Measurements from ENCODE around the gene PSPH. TPM values are rescaled to one million over a fixed set of nuclear protein-coding genes. Genes with fewer than 3 reads are reported as not detected.
"Not testable (repeated sequence)": the region's sequence is repeated elsewhere in the genome, so short reads cannot be mapped to it uniquely, and the experiment has no call there.

Gene PSPH
- 357 and 414 TPM in 2 replicates for total RNA-seq (2014; rRNA removed; shearing (Covaris generic))
- 418 and 459 TPM in 2 replicates for polyA plus RNA-seq (2015; cell fraction: cytosol; rRNA removed)
- 97.6 and 113 TPM in 2 replicates for polyA plus RNA-seq (2015; cell fraction: nucleus; rRNA removed)

GRCh38 chr7:56051339-56052191 is at the start of gene PSPH, which contains the start of gene CCT6A:
TSS of gene PSPH (minus strand) at chr7:56051444. CDS start at chr7:56021212, 30,232 bp downstream.
TSS of gene CCT6A (plus strand) at chr7:56051765. CDS start at chr7:56051849, 84 bp downstream.
- DNase-seq (ENCODE audit: low read depth, low spot score): peak; percentile 99
- in situ Hi-C loops (cut with HindIII; ENCODE audit: low pct_unique_long_range_greater_than_20kb, low sequenced_read_pairs): no loop called here

DNA sequence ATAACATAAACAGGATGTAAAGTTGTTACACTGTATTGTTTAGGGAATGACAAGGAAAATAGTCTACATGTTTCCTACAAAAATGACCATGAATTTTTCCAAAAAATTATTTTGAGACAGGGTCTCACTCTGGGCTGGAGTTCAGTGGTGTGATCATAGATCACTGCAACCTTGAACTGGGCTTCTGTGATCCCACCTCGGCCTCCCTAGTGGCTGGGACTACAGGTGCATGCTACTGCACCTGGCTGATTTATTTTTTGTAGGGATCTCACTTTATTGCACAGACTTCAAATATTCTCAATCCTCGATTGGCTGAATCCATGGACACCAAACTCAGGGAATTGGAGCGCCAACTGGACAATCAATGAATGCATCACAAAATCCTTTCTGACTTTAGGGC is 48.4 kb upstream of the PSPH start:
- DNase-seq (ENCODE audit: low read depth, low spot score): no peak
- in situ Hi-C loops (cut with HindIII; ENCODE audit: low pct_unique_long_range_greater_than_20kb, low sequenced_read_pairs): no loop called here

GRCh38 chr7:56098187-56099008 is 47.2 kb upstream of the PSPH start:
- DNase-seq (ENCODE audit: low read depth, low spot score); in situ Hi-C loops (cut with HindIII; ENCODE audit: low pct_unique_long_range_greater_than_20kb, low sequenced_read_pairs): not testable (repeated sequence)

DNA sequence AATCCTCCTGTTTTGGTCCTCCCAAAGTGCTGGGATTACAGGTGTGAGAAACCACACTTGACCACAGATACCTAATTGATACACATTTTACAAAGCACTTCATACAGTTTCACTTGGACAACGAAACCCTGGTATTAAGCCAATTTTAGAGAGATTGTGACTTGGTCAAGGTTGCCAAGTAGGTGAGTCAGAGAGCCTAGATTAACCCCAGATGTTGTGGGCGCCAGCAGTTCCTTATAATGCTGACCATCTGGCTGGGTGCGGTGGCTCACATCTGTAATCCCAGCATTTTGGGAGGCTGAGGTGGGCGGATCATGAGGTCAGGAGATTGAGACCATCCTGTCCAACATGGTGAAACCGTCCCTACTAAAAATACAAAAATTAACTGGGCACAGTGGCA is 46.5 kb upstream of the PSPH start:
- DNase-seq (ENCODE audit: low read depth, low spot score): no peak
- in situ Hi-C loops (cut with HindIII; ENCODE audit: low pct_unique_long_range_greater_than_20kb, low sequenced_read_pairs): no loop called here

DNA sequence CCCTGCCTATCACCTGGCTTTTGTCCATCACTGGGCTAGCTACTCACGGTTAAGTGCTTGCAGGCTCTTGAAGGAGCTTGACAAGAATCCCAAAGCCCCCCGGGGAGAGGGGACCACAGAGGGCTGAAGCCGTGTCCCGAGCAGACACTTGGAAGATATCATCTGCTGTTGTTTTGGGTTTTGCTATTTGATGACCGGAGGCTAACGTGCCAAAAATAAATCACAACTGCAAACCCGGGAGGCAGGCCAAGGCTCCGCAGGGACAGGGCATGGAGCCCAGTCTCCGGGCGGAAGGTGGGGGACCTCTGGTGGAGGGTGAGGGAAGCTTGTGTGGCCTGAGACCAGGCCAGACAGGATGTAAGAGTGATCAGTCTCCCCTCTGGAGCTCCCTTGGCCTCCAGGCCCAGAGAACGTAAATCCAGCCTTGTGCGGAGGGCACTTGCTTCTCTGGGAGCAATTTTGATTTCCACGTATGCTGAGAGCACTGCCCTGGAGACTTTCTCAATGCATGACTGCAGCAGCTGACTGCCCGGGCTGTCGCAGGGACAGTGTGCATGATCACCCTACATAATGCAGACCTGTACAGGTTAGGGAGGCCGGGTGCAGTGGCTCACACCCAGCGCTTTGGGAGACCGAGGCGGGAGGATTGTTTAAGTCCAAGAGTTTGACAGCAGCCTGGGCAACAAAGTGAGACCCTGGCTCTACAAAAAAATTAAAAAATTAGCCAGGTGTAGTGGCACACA is 41.7 kb upstream of the PSPH start, which contains the start of gene PHKG1:
Gene PHKG1, minus strand, starts transcription at position 164 of the 743 bp plus-strand sequence. CDS start 4,011 bp downstream, outside the sequence.
- peak; percentile 79 for DNase-seq (ENCODE audit: low read depth, low spot score)

GRCh38 chr7:56092388-56092787 is 41.1 kb upstream of the PSPH start:
- in situ Hi-C loops (cut with HindIII; ENCODE audit: low pct_unique_long_range_greater_than_20kb, low sequenced_read_pairs); DNase-seq (ENCODE audit: low read depth, low spot score): not testable (repeated sequence)

More for the DNA sequence above, 41.7 kb upstream of the PSPH start, which contains the start of gene PHKG1:
- in situ Hi-C loops (cut with HindIII; ENCODE audit: low pct_unique_long_range_greater_than_20kb, low sequenced_read_pairs): no loop called here

- in situ Hi-C loops (cut with HindIII; ENCODE audit: low pct_unique_long_range_greater_than_20kb, low sequenced_read_pairs): no loop called here
- DNase-seq (ENCODE audit: low read depth, low spot score): no peak
Observed at GRCh38 chr7:56091591-56091990, 40.3 kb upstream of the PSPH start.

DNA sequence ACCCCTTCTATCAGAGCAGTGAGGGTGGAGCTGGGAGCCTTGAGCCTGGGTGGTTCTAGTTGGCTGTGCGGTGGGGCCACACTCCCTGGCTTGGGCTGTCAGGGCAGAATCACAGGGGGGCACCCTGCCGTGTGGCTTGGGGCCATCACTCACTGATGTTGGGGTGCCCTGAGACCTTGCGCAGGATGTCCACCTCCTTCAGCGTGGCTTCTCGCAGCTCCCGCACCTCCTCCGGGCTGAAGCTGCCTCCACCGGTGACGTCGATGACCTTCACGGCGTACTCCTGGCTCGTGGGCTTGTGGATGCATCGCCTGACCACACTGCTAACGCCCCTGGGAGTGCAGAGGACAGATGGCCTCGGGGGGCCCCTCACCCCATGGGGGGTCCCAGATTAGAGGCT is 36.2 kb upstream of the PSPH start:
- DNase-seq (ENCODE audit: low read depth, low spot score): no peak
- in situ Hi-C loops (cut with HindIII; ENCODE audit: low pct_unique_long_range_greater_than_20kb, low sequenced_read_pairs): no loop called here

- in situ Hi-C loops (cut with HindIII; ENCODE audit: low pct_unique_long_range_greater_than_20kb, low sequenced_read_pairs): no loop called here
- DNase-seq (ENCODE audit: low read depth, low spot score): no peak
Observed at GRCh38 chr7:56086761-56087160, 35.5 kb upstream of the PSPH start.

GRCh38 chr7:56083150-56083785 is 32.0 kb upstream of the PSPH start:
- in situ Hi-C loops (cut with HindIII; ENCODE audit: low pct_unique_long_range_greater_than_20kb, low sequenced_read_pairs): no loop called here
- DNase-seq (ENCODE audit: low read depth, low spot score): no peak

DNA sequence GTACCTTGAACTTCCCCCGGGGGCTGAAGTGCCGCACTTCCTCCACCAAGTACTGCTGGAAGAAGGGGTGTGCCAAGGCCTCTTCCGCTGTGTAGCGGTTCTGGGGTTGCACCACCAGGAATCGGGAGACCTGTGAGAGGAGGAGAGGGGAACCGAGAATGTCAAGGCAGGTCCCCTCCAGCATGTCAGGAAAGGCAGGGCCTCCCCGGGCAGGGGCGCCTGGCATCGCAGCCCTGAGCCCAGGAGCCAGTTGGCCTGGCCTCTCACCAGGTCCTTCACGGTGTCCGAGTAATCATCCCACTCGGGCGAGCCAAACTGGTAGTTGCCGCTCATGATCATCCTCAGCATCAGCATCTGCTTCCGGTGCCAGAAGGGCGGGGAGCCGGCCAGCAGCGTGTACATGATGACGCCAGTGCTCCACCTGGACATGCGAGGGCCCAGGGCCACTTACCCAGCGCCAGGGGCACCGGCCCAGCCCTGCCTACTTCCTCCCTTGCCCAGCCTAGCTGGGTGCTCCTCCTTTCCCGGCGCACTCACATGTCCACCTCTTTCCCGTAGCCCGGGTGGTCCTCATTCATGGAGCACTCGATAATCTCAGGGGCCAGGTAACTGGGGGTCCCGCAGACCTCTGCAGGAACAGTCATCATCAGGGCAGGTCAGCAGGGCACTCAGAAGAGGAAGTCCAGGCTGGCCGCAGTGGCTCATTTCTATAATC is 30.5 kb upstream of the PSPH start:
- in situ Hi-C loops (cut with HindIII; ENCODE audit: low pct_unique_long_range_greater_than_20kb, low sequenced_read_pairs): no loop called here
- DNase-seq (ENCODE audit: low read depth, low spot score): no peak

- in situ Hi-C loops (cut with HindIII; ENCODE audit: low pct_unique_long_range_greater_than_20kb, low sequenced_read_pairs); DNase-seq (ENCODE audit: low read depth, low spot score): not testable (repeated sequence)
Observed at GRCh38 chr7:56080726-56081435, 29.6 kb upstream of the PSPH start.

DNA sequence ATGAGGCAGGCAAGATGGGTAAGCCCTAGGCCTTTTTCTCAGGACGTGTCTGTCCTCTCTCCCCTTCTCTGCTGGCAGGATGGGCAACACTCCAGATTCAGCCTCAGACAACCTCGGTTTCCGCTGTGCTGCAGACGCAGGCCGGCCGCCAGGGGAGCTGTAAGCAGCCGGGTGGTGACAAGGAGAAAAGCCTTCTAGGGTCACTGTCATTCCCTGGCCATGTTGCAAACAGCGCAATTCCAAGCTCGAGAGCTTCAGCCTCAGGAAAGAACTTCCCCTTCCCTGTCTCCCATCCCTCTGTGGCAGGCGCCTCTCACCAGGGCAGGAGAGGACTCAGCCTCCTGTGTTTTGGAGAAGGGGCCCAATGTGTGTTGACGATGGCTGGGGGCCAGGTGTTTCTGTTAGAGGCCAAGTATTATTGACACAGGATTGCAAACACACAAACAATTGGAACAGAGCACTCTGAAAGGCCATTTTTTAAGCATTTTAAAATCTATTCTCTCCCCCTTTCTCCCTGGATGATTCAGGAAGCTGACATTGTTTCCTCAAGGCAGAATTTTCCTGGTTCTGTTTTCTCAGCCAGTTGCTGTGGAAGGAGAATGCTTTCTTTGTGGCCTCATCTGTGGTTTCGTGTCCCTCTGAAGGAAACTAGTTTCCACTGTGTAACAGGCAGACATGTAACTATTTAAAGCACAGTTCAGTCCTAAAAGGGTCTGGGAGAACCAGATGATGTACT is 28.4 kb upstream of the PSPH start:
- peak; percentile 76 for DNase-seq (ENCODE audit: low read depth, low spot score)
- in situ Hi-C loops (cut with HindIII; ENCODE audit: low pct_unique_long_range_greater_than_20kb, low sequenced_read_pairs): no loop called here

GRCh38 chr7:56078196-56078595 is 27.0 kb upstream of the PSPH start:
- in situ Hi-C loops (cut with HindIII; ENCODE audit: low pct_unique_long_range_greater_than_20kb, low sequenced_read_pairs): no loop called here

DNA sequence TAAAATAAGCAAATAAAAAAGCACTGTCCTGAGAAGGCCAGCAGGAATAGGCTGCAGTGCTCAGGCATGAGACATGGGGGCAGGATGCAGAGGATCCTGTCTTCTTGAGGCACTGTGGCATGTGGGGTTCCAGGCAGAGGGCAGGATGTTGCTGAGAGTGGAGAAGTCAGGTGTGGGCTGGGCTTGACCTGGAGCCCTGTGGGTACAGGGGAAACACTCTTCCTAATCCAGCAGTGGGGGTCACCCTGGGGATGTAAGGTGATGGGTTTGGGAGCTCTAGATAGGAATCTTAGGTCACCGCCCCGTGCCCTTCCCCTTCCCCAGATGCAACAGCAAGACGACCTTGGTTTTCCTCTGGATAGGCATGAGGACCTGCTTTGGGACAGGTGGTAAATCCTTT is 26.4 kb upstream of the PSPH start:
- DNase-seq (ENCODE audit: low read depth, low spot score): no peak
- in situ Hi-C loops (cut with HindIII; ENCODE audit: low pct_unique_long_range_greater_than_20kb, low sequenced_read_pairs): no loop called here

More at GRCh38 chr7:56078196-56078595, 27.0 kb upstream of the PSPH start:
- DNase-seq (ENCODE audit: low read depth, low spot score): no peak

Data from SK-MEL-5 (cell line).